HG03432 (cell line): ENCODE results near the gene BRCA1.

Experiments used
- ATAC-seq: cut with Tn5 transposase; IDR thresholded peaks from one replicate; pipeline ENCODE4 v1.9.1; 2021; ENCODE audit warnings: mild to moderate bottlenecking, moderate library complexity; ENCODE audit not compliant: unreplicated experiment

Gene BRCA1

GRCh38 chr17:43025766-43026537 lies 99.2 kb downstream of the BRCA1 start:
- no peak for ATAC-seq

DNA sequence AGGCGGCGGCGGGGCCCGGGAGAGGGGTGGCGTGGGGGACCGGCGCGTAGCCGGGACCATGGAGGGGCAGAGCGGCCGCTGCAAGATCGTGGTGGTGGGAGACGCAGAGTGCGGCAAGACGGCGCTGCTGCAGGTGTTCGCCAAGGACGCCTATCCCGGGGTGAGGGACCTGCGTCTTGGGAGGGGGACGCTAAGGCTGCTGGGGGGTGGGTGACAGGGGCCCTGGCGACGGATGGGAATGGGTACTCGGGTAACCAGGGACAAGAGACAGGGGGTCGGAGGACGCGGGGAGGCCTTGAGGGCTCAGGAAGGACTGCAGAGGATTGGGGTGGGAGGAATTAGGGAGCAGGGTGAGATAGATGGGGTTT lies 99.9 kb downstream of the BRCA1 start:
- no peak for ATAC-seq

- peak; percentile 46 for ATAC-seq
Measured at GRCh38 chr17:43024407-43025289, 100.5 kb downstream of the BRCA1 start, which contains the start of gene RND2. TSS of gene RND2 (plus strand) at chr17:43025231. CDS start at chr17:43025348, 117 bp downstream.

DNA sequence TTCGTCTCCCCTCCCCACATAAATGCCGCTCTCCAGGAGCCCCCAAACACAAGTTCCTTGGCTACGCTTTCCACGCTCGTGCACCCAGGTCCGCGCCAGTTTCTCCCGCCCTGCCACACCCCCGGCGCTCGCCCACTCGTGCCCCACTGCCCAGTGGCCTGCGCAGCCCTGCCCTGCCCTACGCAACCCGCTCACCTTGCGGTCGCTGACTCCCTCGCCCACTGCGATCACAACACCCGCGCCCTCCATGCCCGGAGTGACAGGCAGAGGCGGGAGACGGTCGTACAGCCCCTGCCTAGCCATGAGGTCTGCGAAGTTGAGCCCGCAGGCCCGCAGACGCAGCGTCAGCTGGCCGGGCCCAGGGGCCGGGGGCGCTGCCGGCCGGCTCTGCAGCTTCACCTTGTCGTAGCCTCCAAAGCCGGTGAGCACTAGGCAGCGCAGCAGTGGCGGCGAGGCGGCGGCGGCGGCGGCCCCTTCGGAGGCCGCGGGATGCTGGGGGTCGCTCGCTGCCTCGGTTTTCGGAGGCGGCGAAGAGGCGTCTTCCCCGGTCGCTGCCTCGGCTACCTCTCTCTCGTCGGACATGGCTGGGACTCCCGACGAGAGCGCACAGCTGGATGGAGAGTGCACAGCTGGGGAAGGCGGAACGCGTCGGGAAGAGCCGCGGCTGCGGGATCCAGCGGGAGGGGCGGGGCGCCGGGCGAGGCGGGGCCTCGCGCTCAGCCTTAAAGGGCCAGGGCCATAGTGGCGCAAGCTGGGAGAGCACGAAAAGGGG lies 103.2 kb downstream of the BRCA1 start, which contains the start of gene VAT1:
Gene VAT1, minus strand, starts transcription at position 645 of the 772 bp plus-strand sequence. Its CDS starts 63 bp downstream, at position 582.
- ATAC-seq: no peak

- ATAC-seq: no peak
Measured at GRCh38 chr17:43020789-43021740, 104.1 kb downstream of the BRCA1 start.

DNA sequence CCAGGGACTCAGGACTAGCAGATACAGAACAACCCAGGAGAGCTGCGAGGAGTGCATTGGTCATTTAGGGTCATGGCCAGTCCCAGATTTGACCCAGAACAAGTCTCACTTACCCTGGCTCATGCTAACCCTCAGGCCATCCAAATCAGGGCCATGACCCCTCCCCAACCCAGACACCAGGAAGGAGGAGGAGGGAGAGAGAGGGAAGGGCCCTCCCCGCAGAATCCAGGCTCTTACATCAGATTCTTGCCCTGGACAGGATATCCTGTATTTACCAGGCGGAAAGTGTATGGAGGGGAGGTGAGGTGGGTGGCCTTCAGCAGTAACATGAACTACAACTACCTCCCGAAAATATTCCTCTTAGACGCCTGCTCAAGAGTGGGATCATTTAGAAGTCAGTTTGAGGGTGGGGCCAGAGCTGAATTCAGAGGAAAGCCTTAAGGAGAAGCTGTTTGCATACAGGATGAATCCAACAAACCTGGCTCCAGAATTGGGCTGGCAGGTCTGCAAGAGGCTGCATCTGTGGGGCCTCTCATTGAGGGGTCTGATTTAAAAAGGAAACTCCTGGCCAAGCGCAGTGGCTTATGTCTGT lies 105.0 kb downstream of the BRCA1 start:
- ATAC-seq: no peak

- no peak for ATAC-seq
Measured at GRCh38 chr17:43019418-43019817, 105.7 kb downstream of the BRCA1 start.

DNA sequence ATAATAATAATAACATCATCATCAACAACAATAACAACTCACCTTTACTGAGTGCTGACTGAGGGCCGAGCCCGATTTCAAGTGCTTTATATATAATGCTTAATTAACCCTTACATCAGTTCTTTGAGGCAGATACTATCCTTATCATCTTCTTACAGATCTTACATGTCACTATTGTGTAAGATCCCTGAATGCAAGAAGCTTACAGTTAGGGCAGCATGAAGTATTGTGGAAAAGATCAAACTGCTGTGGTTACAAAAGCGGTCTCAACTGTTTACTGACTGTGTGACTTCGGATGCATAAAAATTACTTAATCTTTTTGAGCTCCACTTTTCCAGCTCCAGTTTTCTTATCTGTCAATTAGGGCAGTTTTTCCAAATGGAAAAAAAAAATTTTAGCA lies 106.2 kb downstream of the BRCA1 start:
- no peak for ATAC-seq

DNA sequence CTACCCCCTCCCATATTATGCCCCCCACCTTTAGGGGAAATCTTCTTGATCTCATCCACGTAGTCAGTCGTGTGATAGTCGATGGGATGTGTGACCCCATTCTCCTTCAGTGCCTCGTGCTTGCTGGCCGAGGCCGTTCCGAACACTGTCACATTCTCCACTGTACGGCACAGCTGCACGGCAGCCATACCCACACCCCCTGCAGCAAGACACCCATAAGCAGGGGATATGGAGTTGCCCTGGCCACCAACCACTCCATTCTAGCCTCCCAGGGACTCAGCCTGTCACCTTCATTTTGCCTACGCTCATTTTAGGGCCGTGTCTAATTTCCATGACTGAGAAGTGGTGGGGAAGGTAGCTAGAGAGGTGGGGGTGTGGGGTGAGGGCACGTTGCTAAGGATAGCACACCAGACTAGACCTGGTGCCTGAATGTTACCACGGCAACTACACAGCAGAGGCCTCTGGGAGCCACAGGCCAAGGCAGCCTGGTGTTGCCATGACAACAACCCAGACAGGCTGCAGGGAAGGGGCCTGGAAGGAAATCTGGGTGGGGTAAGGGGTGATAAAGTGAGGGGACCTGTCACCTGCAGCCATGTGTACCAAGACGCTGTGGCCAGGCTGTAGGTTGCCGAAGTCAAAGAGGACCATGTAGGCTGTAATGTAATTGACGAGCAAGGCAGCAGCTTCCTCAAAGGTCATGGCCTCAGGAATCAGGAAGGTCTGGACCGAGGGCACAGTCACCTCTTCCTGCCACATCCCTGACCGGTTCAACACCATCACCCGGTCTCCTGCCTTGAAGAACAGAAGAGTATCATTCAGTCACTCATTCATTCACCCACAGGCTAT lies 106.9 kb downstream of the BRCA1 start:
- no peak for ATAC-seq

GRCh38 chr17:43016216-43016615 lies 108.9 kb downstream of the BRCA1 start:
- ATAC-seq: no peak

DNA sequence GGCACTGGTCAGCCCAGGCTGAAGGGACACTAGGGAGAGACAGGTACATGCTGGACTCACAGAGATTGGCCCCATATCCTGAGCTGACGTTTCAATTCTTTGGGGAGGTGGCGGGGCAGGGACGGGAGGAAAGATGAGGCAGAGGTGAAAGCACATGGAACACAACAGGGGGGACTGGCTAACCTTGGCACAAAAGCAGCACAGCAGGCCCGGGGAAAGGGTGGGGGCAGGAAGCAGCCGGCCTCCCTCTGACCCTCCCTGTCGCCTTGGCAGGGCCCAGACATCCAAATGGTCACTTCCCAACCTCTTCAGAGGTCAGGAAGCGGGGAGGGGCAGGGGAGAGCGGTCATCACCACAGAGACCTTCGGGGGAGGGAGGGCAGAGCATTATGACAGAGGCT lies 109.6 kb downstream of the BRCA1 start:
- no peak for ATAC-seq

GRCh38 chr17:43014649-43015542 lies 110.3 kb downstream of the BRCA1 start:
- no peak for ATAC-seq

DNA sequence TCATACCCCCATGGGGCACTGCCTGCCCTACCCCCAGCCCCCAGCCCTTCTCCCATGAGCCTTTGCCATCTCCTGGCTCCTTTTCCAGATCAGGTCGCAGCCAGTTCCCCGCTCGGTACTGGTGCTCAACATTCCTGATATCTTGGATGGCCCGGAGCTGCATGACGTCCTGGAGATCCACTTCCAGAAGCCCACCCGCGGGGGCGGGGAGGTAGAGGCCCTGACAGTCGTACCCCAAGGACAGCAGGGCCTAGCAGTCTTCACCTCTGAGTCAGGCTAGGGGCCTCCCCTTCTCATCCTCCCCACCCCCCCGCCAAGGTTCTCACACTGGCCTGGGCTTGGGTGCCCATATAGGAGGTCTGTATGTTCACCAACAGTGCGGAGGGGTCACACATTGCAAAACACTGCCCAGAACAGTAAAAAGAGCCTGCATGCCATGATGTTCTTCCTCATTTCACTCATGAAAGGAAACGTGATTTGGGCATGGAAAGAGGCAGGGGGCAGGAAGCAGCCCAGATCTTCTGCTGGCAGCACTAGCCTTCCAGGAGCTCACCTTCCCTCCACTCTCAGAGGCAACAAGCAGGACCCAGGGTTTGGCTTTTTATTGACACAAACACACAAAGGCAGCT lies 111.0 kb downstream of the BRCA1 start:
- no peak for ATAC-seq

DNA sequence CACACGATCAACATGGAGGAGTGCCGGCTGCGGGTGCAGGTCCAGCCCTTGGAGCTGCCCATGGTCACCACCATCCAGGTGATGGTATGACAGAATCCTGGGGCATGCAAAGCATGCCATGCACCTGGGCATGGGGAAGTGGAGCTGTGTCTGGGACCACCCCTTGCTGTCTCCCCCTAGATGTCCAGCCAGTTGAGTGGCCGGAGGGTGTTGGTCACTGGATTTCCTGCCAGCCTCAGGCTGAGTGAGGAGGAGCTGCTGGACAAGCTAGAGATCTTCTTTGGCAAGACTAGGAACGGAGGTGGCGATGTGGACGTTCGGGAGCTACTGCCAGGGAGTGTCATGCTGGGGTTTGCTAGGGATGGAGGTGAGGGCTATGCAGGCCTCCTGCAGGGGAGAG lies 111.9 kb downstream of the BRCA1 start:
- ATAC-seq: no peak

DNA sequence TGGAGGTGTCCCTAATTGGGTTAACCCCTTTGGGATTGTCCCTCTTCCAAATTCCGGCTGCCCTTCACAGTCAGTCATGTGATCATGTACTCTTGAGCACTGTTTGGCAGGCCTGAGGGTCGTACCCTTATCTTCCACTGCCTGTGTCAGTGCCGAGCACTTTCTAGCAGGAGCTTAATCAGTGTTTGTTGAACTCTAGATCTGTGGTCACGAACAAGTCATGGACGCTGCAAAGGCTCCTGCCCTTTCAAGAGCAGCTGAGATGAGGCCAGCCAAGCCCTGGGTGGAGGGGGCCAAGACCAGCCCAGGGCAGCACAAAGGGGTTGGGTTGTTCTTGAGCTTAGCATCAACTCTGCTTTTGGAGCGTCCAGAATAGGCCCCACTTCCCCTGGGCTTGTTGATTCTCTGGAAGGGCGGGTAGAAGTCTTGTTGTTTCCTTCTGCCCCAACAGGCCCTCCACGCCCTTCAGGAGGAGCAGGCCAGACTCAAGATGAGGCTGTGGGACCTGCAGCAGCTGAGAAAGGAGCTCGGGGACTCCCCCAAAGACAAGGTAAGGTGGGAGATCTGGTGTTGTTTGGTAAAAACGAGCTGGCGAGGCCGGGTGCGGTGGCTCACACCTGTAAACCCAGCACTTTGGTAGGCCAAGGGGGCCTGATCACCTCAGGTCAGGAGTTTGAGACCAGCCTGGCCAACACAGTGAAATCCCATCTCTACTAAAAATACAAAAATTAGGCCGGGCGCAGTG lies 113.3 kb downstream of the BRCA1 start:
- no peak for ATAC-seq

DNA sequence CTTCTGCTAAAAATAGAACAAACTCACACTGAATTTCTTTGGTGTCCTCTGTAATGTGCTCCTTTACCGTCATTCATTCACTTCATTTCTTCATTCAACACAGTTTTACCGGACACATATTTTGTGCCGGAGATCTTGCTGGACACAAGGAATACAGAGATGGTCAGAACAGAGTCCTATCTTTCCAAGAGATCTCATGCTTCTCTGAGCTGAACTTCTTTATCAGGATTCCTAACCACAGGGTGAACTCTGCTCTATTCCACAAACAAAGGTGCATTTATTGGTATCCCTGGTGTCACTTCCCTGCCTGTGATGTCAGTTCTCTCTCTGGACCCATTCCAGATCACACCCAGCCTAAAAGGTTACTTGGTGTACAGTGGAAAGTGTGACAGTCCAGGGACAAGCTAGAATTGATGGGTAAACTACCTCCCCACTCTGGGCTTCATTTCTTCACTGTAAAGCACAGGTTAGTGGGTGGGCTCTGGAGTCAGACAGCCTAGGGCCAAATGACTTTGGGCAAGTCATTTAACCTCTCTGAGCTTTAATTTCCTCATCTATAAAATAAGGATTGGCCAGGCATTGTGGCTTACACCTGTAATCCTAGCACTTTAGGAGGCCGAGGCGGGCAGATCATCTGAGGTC lies 114.4 kb downstream of the BRCA1 start:
- no peak for ATAC-seq
